Right lobe of liver (tissue), 4 donors: Measurements from ENCODE around the gene PIWIL4.
"Not testable (repeated sequence)": the region's sequence is repeated elsewhere in the genome, so short reads cannot be mapped to it uniquely, and the experiment has no call there.

Source experiments
- POLR2A ChIP-seq: fragments of 450-650 bp; IDR thresholded peaks from one replicate; pipeline ENCODE4 v1.6.1; 2017; ENCODE audit warnings: antibody characterized with exemption, mild to moderate bottlenecking
- TF ChIP-seq, protein P1 (sequence below), 4 donors: fragments of 200-600 bp in 3 of 4; fragments of 450-650 bp in 1 of 4; IDR thresholded peaks; one replicate each; pipeline versions ENCODE4 v1.5.1 to v1.8.0; 2016 to 2022; ENCODE audit warnings: antibody characterized with exemption in 4 of 4, mild to moderate bottlenecking in 2 of 4
- donor health status: DM: no; HTN: no; CAD: no.
- donor health status: DM: no; HTN: no; CAD: no.
- donor health status: DM: no; HTN: yes; CAD: no.

GRCh38 chr11:94643186-94643585 is 76.0 kb downstream of the PIWIL4 start:
- TF ChIP-seq POLR2A = not testable (repeated sequence)
- TF ChIP-seq, protein P1, sequence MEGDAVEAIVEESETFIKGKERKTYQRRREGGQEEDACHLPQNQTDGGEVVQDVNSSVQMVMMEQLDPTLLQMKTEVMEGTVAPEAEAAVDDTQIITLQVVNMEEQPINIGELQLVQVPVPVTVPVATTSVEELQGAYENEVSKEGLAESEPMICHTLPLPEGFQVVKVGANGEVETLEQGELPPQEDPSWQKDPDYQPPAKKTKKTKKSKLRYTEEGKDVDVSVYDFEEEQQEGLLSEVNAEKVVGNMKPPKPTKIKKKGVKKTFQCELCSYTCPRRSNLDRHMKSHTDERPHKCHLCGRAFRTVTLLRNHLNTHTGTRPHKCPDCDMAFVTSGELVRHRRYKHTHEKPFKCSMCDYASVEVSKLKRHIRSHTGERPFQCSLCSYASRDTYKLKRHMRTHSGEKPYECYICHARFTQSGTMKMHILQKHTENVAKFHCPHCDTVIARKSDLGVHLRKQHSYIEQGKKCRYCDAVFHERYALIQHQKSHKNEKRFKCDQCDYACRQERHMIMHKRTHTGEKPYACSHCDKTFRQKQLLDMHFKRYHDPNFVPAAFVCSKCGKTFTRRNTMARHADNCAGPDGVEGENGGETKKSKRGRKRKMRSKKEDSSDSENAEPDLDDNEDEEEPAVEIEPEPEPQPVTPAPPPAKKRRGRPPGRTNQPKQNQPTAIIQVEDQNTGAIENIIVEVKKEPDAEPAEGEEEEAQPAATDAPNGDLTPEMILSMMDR (IDR thresholded peaks at IDR 0.05) = not testable (repeated sequence)
